GM23338 (cell line): ENCODE results near the gene GTF3C5. TPM values are rescaled to one million over a fixed set of nuclear protein-coding genes. Genes with fewer than 3 reads are reported as not detected.

Experiments
- ATAC-seq: fragments of 200-7000 bp; cut with Tn5 transposase; 3 replicates; pipeline ENCODE4 v1.9.1; 2020
- DNase-seq: peaks from one replicate; pipeline ENCODE4 v3.0.0-alpha.2; 2015; ENCODE audit warnings: low spot score
- H2AFZ ChIP-seq: fragments of 200-600 bp; sonication (generic); 2 replicates; pipeline ENCODE4 v1.8.0; 2016; ENCODE audit warnings: antibody characterized with exemption, mild to moderate bottlenecking, moderate library complexity
- H3F3A ChIP-seq: fragments of 200-600 bp; sonication (generic); replicated peaks from 2 replicates; pipeline ENCODE4 v1.8.0; 2017; ENCODE audit warnings: antibody characterized with exemption, mixed run types, low read depth
- H3K27ac ChIP-seq: fragments of 200-600 bp; sonication (generic); 2 replicates; pipeline ENCODE4 v1.6.1; 2016; ENCODE audit warnings: low read depth
- H3K27me3 ChIP-seq: fragments of 200-600 bp; sonication (generic); 2 replicates; pipeline ENCODE4 v1.8.0; 2016; ENCODE audit warnings: mild to moderate bottlenecking, mixed run types, moderate library complexity; ENCODE audit not compliant: insufficient read depth
- H3K36me3 ChIP-seq: fragments of 200-600 bp; sonication (generic); 2 replicates; pipeline ENCODE4 v1.8.0; 2016; ENCODE audit warnings: mild to moderate bottlenecking; ENCODE audit not compliant: insufficient read depth
- H3K4me1 ChIP-seq: fragments of 200-600 bp; sonication (generic); 2 replicates; pipeline ENCODE4 v1.8.0; 2016; ENCODE audit warnings: mild to moderate bottlenecking, moderate library complexity; ENCODE audit not compliant: insufficient read depth
- H3K4me2 ChIP-seq: fragments of 200-600 bp; sonication (generic); 2 replicates; pipeline ENCODE4 v1.7.1; 2017; ENCODE audit warnings: mixed run types
- H3K4me3 ChIP-seq: fragments of 200-600 bp; sonication (generic); 2 replicates; pipeline ENCODE4 v1.6.1; 2016; ENCODE audit warnings: mixed run types
- H3K79me2 ChIP-seq: fragments of 200-600 bp; sonication (generic); replicated peaks from 2 replicates; pipeline ENCODE4 v1.8.0; 2017; ENCODE audit warnings: mild to moderate bottlenecking; ENCODE audit not compliant: insufficient read depth
- H3K9me2 ChIP-seq: fragments of 200-600 bp; sonication (generic); 2 replicates; pipeline ENCODE4 v1.8.0; 2017; ENCODE audit not compliant: insufficient read depth
- H4K20me1 ChIP-seq: fragments of 200-600 bp; sonication (generic); replicated peaks from 2 replicates; pipeline ENCODE4 v1.8.0; 2017; ENCODE audit warnings: mild to moderate bottlenecking; ENCODE audit not compliant: insufficient read depth
- H3K27ac Mint-ChIP-seq: 2 replicates; pipeline ENCODE4 v1.8.0; 2020; ENCODE audit warnings: inconsistent platforms, mild to moderate bottlenecking, moderate library complexity, mixed read lengths
- H3K27me3 Mint-ChIP-seq: 3 replicates; pipeline ENCODE4 v1.8.0; 2022; ENCODE audit warnings: low read depth, mild to moderate bottlenecking, moderate library complexity, mixed read lengths, inconsistent platforms; ENCODE audit not compliant: insufficient read depth, poor library complexity
- H3K36me3 Mint-ChIP-seq: 3 replicates; pipeline ENCODE4 v1.8.0; 2021; ENCODE audit warnings: low read depth, mild to moderate bottlenecking, inconsistent platforms, moderate library complexity, mixed read lengths
- H3K4me1 Mint-ChIP-seq: 3 replicates; pipeline ENCODE4 v1.8.0; 2020; ENCODE audit warnings: mild to moderate bottlenecking, inconsistent platforms, mixed read lengths
- H3K4me3 Mint-ChIP-seq: 3 replicates; pipeline ENCODE4 v1.8.0; 2021; ENCODE audit warnings: moderate library complexity, mild to moderate bottlenecking, inconsistent platforms, mixed read lengths
- H3K9me3 Mint-ChIP-seq: 3 replicates; pipeline ENCODE4 v1.8.0; 2020; ENCODE audit warnings: moderate library complexity, mild to moderate bottlenecking, inconsistent platforms, mixed read lengths
- CREB1 ChIP-seq: fragments of 250-450 bp; sonication (Bioruptor Pico); IDR thresholded peaks from 2 replicates; pipeline ENCODE4 v1.5.0; 2020; ENCODE audit warnings: low read depth, mild to moderate bottlenecking, moderate library complexity
- EZH2 ChIP-seq: fragments of 200-600 bp; sonication (generic); IDR thresholded peaks from one replicate; pipeline ENCODE4 v1.8.0; 2017; ENCODE audit warnings: antibody characterized with exemption, mild to moderate bottlenecking, low read depth; ENCODE audit not compliant: unreplicated experiment
- EZH2phosphoT487 ChIP-seq: fragments of 200-600 bp; sonication (generic); IDR thresholded peaks from one replicate; pipeline ENCODE4 v1.8.1; 2018; ENCODE audit warnings: antibody characterized with exemption; ENCODE audit not compliant: unreplicated experiment
- JUNB ChIP-seq: IDR thresholded peaks from one replicate; pipeline ENCODE4 v1.6.1; 2016; ENCODE audit warnings: antibody characterized with exemption; ENCODE audit not compliant: unreplicated experiment
- NANOG ChIP-seq: IDR thresholded peaks from 2 replicates; pipeline ENCODE4 v1.6.1; 2016; ENCODE audit warnings: antibody characterized with exemption, borderline replicate concordance
- POLR2AphosphoS5 ChIP-seq: IDR thresholded peaks from 2 replicates; pipeline ENCODE4 v1.6.1; 2016; ENCODE audit warnings: antibody characterized with exemption, low read depth
- STAT1 ChIP-seq: IDR thresholded peaks from one replicate; pipeline ENCODE4 v1.6.1; 2016; ENCODE audit warnings: antibody characterized with exemption; ENCODE audit not compliant: unreplicated experiment
- ZNF114 ChIP-seq: fragments of 250-450 bp; sonication (Bioruptor Pico); IDR thresholded peaks from 2 replicates; pipeline ENCODE4 v1.5.0; 2020; ENCODE audit warnings: mild to moderate bottlenecking, moderate library complexity
- ZNF331 ChIP-seq: fragments of 250-450 bp; sonication (Bioruptor Pico); IDR thresholded peaks from 2 replicates; pipeline ENCODE4 v1.5.0; 2020; ENCODE audit warnings: low read depth, mild to moderate bottlenecking, moderate library complexity
- polyA plus RNA-seq: library from polyadenylated mRNA; unstranded; fragments of >200 nt; fragmentation: Nextera tagmentation; extraction: Ambion mirVana; gene quantifications from 2 replicates; pipeline ENCODE4 v1.2.1, GENCODE V29; 2016
- total RNA-seq: library from RNA; depleted of rRNA; stranded (reverse); fragments of >200 nt; shearing (Covaris generic); gene quantifications from 2 replicates; pipeline ENCODE4 v1.2.3, GENCODE V29; 2014
- TF ChIP-seq, protein P1 (sequence below), 2 experiments: fragments of 200-600 bp in 1 of 2; sonication (generic) in 1 of 2; conservative IDR thresholded peaks; 2 replicates each; pipeline versions ENCODE4 v1.5.1 to v1.6.1; 2016 to 2017; ENCODE audit warnings: antibody characterized with exemption in 2 of 2, low read depth in 2 of 2, mild to moderate bottlenecking in 2 of 2, moderate library complexity in 1 of 2
- TF ChIP-seq, protein P2 (sequence below): IDR thresholded peaks from one replicate; pipeline ENCODE4 v1.6.1; 2018; ENCODE audit warnings: antibody characterized with exemption; ENCODE audit not compliant: unreplicated experiment
- TF ChIP-seq, protein P3 (sequence below): IDR thresholded peaks from 2 replicates; pipeline ENCODE4 v1.6.1; 2016; ENCODE audit warnings: antibody characterized with exemption

Gene GTF3C5
- total and polyA plus RNA-seq, 2 experiments from 2014 or later: 46.0 to 78.8 TPM

DNA sequence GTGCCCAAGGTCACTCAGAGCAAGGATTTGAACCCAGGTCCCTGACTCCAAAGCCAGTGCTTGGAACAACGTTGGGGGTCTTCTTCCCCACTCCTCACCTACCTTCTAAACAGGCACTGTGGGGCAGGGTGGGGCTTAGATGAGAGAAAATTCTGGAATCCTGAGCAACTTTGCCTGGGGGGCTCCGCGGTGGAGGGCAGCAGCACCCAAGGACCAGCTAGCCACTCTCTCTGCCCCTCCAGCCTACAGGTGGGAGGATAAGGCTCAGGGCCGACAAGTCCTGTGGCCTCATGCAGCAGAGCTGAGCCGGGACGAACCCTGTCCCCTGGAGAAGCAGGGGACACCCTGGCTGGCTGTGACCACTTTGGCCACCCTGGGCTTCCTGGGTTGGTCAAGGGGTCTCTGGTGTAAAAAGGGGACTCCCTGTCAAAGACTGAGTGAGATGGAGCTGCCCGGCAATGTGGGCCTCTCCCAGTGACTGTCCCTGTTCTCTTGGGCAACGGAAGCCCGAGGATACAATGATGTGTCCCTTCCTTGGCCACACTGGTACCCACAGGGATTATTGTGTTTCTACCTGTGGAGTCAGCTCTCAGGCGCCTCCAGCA, 57.5 kb downstream of the GTF3C5 start:
- H3K9me2 ChIP-seq: no peaks in the 10 kb centered on the region
- H3K4me1 ChIP-seq: no peaks in the 10 kb centered on the region
- H3K27ac ChIP-seq: no peak overlapping the region
- H3K4me1 Mint-ChIP-seq: no peaks in the 10 kb centered on the region
- no peak overlapping the region for H3K4me2 ChIP-seq
- no peak overlapping the region for H3K4me3 ChIP-seq
- no peaks in the 10 kb centered on the region for H3F3A ChIP-seq
- ATAC-seq (no peak), DNase-seq (no peak)
- no peaks in the 10 kb centered on the region for H3K36me3 Mint-ChIP-seq
- no peaks in the 10 kb centered on the region; the same call in 2 of the 3 replicates for H3K9me3 Mint-ChIP-seq
- H3K27me3 Mint-ChIP-seq: no peaks in the 10 kb centered on the region
- TF ChIP-seq ZNF114 (no peak), ZNF331 (CRISPR knock-in tag) (no peak), NANOG (no peak), POLR2AphosphoS5 (no peak), STAT1 (no peak), EZH2phosphoT487 (no peak)
- TF ChIP-seq, protein P1, sequence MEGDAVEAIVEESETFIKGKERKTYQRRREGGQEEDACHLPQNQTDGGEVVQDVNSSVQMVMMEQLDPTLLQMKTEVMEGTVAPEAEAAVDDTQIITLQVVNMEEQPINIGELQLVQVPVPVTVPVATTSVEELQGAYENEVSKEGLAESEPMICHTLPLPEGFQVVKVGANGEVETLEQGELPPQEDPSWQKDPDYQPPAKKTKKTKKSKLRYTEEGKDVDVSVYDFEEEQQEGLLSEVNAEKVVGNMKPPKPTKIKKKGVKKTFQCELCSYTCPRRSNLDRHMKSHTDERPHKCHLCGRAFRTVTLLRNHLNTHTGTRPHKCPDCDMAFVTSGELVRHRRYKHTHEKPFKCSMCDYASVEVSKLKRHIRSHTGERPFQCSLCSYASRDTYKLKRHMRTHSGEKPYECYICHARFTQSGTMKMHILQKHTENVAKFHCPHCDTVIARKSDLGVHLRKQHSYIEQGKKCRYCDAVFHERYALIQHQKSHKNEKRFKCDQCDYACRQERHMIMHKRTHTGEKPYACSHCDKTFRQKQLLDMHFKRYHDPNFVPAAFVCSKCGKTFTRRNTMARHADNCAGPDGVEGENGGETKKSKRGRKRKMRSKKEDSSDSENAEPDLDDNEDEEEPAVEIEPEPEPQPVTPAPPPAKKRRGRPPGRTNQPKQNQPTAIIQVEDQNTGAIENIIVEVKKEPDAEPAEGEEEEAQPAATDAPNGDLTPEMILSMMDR (conservative IDR thresholded peaks at IDR 0.05; ENCODE audit: low read depth in 2 of 2): no peak
- no peak overlapping the region for H3K27ac Mint-ChIP-seq
- H4K20me1 ChIP-seq: no peaks in the 10 kb centered on the region
- no peaks in the 10 kb centered on the region for H3K27me3 ChIP-seq
- H3K79me2 ChIP-seq: no peaks in the 10 kb centered on the region
- no peak overlapping the region for H3K4me3 Mint-ChIP-seq
- H2AFZ ChIP-seq: no peak overlapping the region
- no peaks in the 10 kb centered on the region for H3K36me3 ChIP-seq

DNA sequence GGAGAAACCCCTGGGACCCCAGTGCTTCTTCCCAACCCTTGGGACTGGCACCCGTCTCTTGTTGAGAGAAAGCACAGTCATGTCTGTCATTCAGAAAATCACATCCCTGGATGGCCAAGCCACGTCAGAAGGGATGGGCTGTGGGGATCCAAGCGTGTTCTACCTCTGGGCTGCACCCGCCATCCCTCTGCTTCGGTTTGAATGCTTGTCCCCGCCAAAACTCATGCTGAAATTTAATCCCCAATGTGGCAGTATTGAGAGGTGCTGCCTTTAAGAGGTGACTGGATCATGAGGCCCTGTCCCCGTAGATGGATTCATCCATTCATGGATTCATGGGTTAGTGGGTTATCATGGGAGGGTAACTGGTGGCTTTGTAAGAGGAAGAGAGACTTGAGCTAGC, 58.0 kb downstream of the GTF3C5 start:
- Histone ChIP-seq H3K4me3 (no peak overlapping the region), H3F3A (no peaks in the 10 kb centered on the region), H3K27ac (no peak overlapping the region), H3K9me2 (no peaks in the 10 kb centered on the region), H2AFZ (no peak overlapping the region), H3K4me2 (no peak overlapping the region), H4K20me1 (no peaks in the 10 kb centered on the region), H3K27me3 (no peaks in the 10 kb centered on the region), H3K79me2 (no peaks in the 10 kb centered on the region), H3K4me1 (no peaks in the 10 kb centered on the region), H3K36me3 (no peaks in the 10 kb centered on the region)
- H3K27me3 Mint-ChIP-seq: no peaks in the 10 kb centered on the region
- H3K4me3 Mint-ChIP-seq: no peak overlapping the region
- no peaks in the 10 kb centered on the region for H3K36me3 Mint-ChIP-seq
- H3K9me3 Mint-ChIP-seq: no peaks in the 10 kb centered on the region; the same call in 2 of the 3 replicates
- ATAC-seq (no peak), DNase-seq (no peak)
- H3K4me1 Mint-ChIP-seq: no peaks in the 10 kb centered on the region
- no peak overlapping the region for H3K27ac Mint-ChIP-seq
- no peak for TF ChIP-seq EZH2phosphoT487
- TF ChIP-seq, protein P1 (conservative IDR thresholded peaks at IDR 0.05; ENCODE audit: low read depth in 2 of 2): no peak
- TF ChIP-seq STAT1: no peak
- TF ChIP-seq, protein P2, sequence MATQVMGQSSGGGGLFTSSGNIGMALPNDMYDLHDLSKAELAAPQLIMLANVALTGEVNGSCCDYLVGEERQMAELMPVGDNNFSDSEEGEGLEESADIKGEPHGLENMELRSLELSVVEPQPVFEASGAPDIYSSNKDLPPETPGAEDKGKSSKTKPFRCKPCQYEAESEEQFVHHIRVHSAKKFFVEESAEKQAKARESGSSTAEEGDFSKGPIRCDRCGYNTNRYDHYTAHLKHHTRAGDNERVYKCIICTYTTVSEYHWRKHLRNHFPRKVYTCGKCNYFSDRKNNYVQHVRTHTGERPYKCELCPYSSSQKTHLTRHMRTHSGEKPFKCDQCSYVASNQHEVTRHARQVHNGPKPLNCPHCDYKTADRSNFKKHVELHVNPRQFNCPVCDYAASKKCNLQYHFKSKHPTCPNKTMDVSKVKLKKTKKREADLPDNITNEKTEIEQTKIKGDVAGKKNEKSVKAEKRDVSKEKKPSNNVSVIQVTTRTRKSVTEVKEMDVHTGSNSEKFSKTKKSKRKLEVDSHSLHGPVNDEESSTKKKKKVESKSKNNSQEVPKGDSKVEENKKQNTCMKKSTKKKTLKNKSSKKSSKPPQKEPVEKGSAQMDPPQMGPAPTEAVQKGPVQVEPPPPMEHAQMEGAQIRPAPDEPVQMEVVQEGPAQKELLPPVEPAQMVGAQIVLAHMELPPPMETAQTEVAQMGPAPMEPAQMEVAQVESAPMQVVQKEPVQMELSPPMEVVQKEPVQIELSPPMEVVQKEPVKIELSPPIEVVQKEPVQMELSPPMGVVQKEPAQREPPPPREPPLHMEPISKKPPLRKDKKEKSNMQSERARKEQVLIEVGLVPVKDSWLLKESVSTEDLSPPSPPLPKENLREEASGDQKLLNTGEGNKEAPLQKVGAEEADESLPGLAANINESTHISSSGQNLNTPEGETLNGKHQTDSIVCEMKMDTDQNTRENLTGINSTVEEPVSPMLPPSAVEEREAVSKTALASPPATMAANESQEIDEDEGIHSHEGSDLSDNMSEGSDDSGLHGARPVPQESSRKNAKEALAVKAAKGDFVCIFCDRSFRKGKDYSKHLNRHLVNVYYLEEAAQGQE: no peak
- no peak for TF ChIP-seq ZNF331 (CRISPR knock-in tag)
- no peak for TF ChIP-seq POLR2AphosphoS5
- no peak for TF ChIP-seq JUNB
- TF ChIP-seq, protein P3, sequence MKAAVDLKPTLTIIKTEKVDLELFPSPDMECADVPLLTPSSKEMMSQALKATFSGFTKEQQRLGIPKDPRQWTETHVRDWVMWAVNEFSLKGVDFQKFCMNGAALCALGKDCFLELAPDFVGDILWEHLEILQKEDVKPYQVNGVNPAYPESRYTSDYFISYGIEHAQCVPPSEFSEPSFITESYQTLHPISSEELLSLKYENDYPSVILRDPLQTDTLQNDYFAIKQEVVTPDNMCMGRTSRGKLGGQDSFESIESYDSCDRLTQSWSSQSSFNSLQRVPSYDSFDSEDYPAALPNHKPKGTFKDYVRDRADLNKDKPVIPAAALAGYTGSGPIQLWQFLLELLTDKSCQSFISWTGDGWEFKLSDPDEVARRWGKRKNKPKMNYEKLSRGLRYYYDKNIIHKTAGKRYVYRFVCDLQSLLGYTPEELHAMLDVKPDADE: no peak
- no peak for TF ChIP-seq NANOG
- TF ChIP-seq EZH2: no peak
- no peak for TF ChIP-seq ZNF114
- TF ChIP-seq CREB1: no peak
